HG02610 (cell line): ENCODE data around the gene ZNF329.

Experiments
- ATAC-seq: cut with Tn5 transposase; IDR thresholded peaks from one replicate; pipeline ENCODE4 v1.9.1; 2021; ENCODE audit warnings: mild to moderate bottlenecking, moderate library complexity; ENCODE audit not compliant: unreplicated experiment

ZNF329 gene

DNA sequence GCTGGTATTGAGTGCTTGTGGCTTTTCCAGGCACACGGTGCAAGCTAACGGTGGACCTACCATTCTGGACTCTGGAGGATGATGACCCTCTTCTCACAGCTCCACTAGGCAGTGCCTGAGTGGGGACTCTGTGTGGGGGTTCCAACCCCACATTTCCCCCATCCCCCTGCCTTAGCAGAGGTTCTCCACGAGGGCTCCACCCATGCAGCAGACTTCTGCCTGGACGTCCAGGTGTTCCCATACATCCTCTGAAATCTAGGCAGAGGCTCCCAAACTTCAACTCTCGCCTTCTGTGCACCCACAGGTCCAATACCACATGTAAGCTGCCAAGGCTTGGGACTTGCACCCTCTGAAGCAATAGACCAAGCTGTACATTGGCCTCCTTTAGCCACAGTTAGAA lies 27.2 kb downstream of the ZNF329 start:
- ATAC-seq, result no peak

DNA sequence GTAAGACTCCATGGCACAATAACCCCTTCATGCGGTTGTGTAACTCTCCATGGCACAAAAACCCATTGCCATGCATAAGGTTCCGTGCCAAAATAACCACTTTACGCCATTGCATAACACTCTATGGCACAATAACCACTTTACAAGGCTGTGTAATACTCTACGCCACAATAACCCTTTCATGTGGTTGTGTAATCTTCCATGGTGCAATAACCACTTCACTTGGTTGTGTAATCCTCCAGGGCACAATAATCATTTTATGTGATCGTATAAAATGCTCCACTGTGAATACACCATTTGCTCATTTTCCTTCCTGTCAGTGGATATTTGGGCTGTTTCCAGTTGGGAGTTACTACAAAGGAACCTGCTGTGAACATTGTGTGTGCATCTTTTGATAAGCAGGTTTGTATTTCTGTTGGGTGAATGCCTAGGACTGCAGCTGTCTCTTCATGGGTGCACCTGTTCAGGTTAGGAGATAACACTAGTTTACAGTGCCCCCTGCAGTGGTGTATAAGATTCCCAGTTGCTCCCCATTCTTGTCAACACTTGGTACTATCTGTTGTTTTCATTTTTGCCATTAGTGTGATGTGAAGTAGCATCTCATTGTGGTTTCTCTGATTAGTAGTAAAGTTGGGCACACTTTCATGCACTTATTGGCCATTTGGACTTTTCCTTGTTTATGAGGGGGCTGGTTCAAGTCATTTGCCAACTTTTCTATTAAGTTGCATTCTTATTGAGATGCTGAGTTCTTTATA lies 31.4 kb downstream of the ZNF329 start:
- ATAC-seq, result no peak

DNA sequence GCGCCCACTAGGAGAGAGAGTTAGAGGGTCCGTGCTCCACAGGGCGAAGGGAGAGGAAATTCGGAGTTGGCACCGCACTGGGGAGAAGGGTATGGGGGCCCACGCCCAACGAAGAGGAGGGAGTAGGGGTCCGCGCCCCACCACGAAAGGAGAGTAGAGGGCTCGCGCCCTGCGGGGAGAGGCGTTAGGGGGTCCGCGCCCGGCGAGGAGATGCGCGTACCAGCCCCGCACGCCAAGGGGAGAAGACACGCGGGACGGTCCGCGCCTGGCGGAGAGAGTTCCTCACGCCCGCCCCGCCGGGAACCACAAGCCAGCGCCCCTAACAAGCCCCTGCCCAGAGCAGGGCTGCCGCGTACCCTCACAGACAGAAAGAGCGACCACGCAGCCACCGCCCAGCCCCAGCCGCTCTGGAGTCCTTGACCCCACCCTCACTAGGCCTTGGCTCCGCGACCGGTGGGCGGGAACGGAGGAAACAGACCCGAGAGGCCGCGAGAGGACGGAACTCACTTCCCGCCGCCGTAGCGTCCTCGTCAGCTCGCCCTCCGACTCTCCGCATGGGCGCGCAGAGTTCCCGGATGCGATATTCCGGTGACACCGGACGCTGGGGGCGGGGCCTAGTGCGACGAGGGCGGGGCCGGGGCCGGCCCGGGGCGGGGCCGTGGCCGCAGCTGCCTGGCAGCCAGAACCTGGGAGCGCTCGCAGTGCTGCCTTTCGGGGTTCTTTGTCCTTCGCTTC lies 32.6 kb downstream of the ZNF329 start:
- no peak for ATAC-seq

- ATAC-seq, result no peak
These were observed 42.1 kb downstream of the ZNF329 start for GRCh38 chr19:58108546-58108817.

DNA sequence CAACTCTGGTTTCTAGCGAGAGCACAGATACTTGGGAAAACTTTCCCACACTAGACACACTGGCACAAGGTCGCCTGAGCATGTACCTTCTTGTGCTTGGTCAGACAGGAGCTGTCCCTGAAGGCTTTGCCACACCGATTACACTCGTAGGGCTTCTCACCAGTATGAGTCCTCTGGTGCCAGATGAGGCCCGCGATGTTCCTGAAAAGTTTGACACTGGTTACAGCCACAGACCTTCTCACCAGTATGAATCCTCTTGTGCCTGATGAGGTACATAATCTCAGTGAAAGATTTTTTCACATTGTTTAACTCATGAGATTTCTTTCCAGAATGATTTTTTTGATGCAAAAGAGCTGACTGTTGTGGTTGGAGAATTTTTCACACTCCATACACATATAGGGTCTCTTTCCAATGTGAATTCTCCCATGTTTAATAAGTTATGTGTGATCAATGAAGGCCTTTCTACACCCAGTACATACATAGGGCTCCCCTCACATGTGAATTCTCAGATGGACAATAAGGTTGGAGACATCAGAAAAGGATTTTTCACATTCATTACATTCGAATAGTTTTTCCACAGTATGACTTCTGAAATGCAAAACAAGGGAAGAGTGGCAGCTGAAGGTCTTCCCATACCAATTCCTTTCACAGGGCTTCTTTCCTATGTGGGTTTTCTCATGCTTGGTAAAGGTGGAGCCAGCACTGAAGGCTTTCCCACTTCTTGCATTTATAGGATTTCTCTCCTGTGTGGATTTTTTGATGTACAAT lies 42.6 kb downstream of the ZNF329 start:
- ATAC-seq, result no peak

GRCh38 chr19:58098682-58098998 lies 51.9 kb downstream of the ZNF329 start:
- no peak for ATAC-seq

DNA sequence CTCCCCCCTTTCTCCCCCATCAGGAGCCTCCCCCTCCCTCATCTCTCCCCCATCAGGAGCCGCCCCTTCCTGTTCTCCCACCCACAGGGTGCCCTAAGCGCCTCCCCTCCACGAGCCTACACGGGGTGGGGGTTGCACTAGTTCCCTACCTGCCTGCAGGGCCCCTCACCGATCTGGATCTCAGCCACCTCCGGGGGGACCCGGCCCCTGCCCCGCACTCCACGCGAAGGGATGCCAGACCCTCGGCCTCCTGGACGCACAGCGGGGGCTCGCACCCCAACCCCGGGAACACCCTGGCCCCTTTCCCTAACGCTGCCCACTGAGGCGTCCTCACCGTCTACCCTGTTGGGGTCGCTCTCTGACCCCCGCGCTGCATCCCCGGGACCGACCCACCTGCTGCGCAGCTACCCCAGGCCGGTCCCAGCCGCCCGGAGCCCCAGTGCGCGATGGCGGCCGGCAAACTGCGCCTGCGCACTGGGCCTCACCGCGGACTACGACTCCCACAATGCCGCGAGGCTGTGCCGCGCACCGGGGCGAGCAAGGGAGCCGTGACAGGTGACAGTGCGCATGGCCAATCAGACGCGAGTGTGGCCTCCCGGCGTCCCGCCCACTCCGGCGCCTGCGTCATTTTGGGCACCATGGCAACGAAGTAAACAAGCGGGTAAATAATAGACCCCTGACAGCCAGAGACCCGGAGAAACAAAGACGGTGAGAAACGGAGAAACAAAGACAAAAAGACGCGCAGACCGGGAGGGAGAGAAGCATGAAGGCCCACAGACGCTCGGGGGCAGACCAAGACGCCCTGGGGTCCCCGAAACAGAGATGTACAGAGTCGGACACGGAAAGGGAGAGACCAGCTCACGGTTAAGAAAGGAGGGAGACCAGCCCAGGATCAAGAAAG lies 52.6 kb downstream of the ZNF329 start, which contains the start of gene ZSCAN18:
Gene ZSCAN18, minus strand, starts transcription at position 451 of the 901 bp plus-strand sequence. CDS start 7,964 bp downstream, outside the sequence.
- ATAC-seq, result no peak

DNA sequence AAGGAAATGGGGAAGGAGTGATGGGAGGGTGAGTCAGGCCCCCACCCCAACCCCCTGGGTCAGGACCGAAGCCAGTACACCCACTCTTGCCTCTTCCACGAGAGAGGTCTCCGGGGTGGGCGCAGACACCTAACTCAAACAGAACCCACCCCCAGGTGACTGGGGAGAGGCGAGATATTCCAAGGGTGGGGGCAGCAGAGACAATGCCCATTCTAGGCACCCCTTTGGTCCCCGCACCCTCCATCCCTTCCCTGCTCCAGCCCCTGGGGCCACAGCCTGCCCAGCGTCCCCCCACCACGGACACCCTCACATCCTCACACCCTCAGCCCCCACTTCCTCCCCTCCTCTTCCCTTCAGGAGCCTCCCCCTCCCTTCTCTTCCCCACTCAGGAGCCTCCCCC lies 53.2 kb downstream of the ZNF329 start:
- ATAC-seq, result no peak

DNA sequence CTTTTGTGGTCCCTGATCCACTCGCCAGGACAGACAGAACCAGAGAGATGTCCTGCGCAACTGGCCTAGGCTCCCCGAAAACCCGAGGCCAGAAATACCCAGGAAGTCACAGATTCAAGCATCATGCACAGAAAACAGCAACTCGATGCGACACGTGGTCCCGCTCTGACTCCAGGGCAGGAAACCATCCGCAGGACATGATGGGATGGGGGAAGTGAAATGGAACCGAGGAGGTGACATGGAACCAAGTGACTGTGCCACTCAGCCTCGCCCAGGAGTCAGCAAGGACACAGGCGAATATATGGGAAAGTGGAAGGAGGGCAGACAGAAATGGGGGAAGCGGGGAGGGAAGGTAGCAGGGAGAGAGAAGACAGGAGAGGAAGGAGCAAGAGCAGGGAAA lies 53.7 kb downstream of the ZNF329 start:
- ATAC-seq, result no peak

GRCh38 chr19:58095328-58095727 lies 55.3 kb downstream of the ZNF329 start:
- ATAC-seq, result no peak

DNA sequence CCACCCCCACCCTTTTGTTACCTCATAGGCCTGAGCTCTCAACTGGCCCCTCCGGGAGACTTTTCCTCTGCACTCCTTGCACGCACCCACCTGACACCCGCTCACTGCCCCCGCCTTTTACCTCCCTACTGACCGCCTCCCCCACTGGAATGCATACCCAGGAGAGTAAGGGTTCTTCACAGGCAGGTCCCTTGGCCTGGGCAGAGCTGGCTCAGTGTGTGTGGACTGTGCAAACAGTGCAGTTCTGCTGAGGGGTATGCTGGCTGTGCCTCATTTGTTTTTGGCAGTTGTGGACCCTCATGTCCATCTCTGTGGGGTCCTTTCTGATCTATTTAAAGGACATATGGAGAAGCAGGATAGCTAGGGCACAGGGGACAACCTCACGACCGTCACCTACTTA lies 57.5 kb downstream of the ZNF329 start:
- ATAC-seq, result no peak

- no peak for ATAC-seq
These were observed 59.2 kb downstream of the ZNF329 start for GRCh38 chr19:58091251-58091995.

- no peak for ATAC-seq
These were observed 60.7 kb downstream of the ZNF329 start for GRCh38 chr19:58089846-58090245.

DNA sequence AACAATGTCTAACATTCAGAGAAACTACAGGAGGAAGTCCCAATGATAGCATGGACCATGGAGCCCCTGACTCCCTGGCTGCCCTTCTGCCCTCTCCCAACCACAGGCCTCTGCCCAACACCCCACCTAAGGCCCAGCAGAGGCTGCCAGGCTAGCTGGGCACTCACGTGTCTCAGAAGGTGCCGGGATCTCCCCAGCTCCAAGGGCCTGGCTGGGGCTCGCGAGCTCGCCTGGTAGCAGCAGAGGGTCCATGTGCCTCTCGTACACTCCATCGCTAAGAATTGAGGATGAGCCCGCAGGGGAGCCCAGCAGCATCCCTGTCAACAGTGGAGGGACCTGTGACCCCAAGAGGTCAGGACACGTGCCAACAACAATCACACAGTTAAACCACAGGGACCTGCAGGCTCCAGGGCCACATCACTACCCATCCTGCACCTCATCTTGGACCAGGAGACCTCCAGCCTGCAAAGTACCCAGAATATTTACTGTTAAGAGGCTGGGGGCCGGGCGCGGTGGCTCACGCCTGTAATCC lies 62.0 kb downstream of the ZNF329 start:
- ATAC-seq, result no peak

DNA sequence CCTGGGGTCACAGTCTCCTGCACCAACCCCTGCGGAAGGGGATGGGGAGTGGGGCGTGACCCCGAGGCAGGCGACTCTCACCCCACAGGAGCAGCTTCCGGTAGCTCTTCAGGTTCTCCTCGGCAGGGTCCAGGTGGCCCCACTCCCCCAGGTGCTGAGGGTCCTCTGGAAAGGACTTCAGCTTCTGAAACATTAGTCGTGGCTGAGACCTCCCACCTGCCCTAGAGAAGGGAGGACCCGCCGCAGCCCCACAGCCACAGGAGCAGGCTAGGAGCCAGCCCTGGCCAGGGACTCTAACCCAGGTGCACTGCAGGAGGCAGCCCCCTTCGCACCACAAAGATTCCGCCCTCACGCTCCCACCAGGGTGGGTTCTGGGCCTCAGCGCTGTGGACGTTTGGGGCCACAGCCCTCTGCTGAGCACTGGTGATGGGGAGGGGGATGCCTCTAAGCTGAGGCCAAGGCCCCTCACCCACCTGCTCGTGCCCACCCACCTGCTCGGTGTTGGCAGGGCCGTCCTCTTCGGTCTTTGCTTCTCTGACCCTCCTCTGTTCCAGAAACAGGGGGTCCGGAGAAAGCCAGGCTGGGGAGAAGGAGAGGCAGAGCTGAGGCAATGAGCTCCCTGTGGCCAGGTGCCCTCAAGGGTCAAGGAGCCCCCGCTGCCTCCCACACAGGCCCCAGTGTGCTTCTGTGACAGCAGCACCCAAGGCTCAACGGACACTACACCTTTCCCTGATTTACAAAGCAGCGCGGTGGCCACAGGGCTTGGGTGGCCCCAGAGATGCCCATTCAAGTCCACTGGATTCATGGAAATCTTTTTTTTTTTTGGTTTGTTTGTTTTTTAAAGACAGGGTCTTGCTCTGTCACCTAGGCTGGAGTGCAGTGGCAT lies 63.5 kb downstream of the ZNF329 start:
- ATAC-seq, result no peak

- ATAC-seq, result no peak
These were observed 65.2 kb downstream of the ZNF329 start for GRCh38 chr19:58085348-58085875.

GRCh38 chr19:58084596-58085347 lies 65.8 kb downstream of the ZNF329 start:
- no peak for ATAC-seq

- ATAC-seq, result no peak
These were observed 67.6 kb downstream of the ZNF329 start for GRCh38 chr19:58083021-58083420.
